HEK293T (cell line): Measurements from ENCODE around the gene NSFL1C.

Experiments
- CTCF ChIA-PET: fragments of 350-600 bp; formaldehyde crosslinking; extraction: SDS; loops from one replicate; lab custom pipeline; 2021; ENCODE audit warnings: antibody characterized with exemption, inconsistent platforms; lab: Yijun Ruan, JAX
- POLR2A ChIA-PET: fragments of 350-600 bp; formaldehyde crosslinking; extraction: SDS; loops from one replicate; lab custom pipeline; 2020; ENCODE audit warnings: antibody characterized with exemption, inconsistent platforms; lab: Yijun Ruan, JAX
- DNase-seq: peaks from one replicate; pipeline ENCODE4 v3.0.0; 2012; ENCODE audit warnings: mixed read lengths; ENCODE audit errors: extremely low spot score
- ARNT ChIP-seq: fragments of 450-650 bp; IDR thresholded peaks from 2 replicates; pipeline ENCODE4 v1.6.1; 2017; ENCODE audit warnings: mild to moderate bottlenecking
- BHLHE40 ChIP-seq: fragments of 450-650 bp; IDR thresholded peaks from 2 replicates; pipeline ENCODE4 v1.6.1; 2016; ENCODE audit warnings: mild to moderate bottlenecking, moderate library complexity, borderline replicate concordance
- CTBP1 ChIP-seq: fragments of 450-650 bp; IDR thresholded peaks from 2 replicates; pipeline ENCODE4 v1.6.1; 2016; ENCODE audit warnings: borderline replicate concordance
- ELF4 ChIP-seq: fragments of 450-650 bp; IDR thresholded peaks from 2 replicates; pipeline ENCODE4 v1.6.1; 2017; ENCODE audit warnings: antibody characterized with exemption
- FOXA1 ChIP-seq: fragments of 450-650 bp; IDR thresholded peaks from 2 replicates; pipeline ENCODE4 v1.6.1; 2016; ENCODE audit warnings: mild to moderate bottlenecking
- FOXK2 ChIP-seq: fragments of 450-650 bp; IDR thresholded peaks from 2 replicates; pipeline ENCODE4 v1.6.1; 2016; ENCODE audit warnings: mild to moderate bottlenecking
- FOXM1 ChIP-seq: fragments of 450-650 bp; IDR thresholded peaks from 2 replicates; pipeline ENCODE4 v1.6.1; 2017; ENCODE audit warnings: mild to moderate bottlenecking, borderline replicate concordance
- HDGF ChIP-seq: fragments of 450-650 bp; IDR thresholded peaks from 2 replicates; pipeline ENCODE4 v1.6.1; 2017; ENCODE audit warnings: antibody characterized with exemption, borderline replicate concordance
- L3MBTL2 ChIP-seq: fragments of 450-650 bp; conservative IDR thresholded peaks from 2 replicates; pipeline ENCODE4 v1.6.1; 2016; ENCODE audit warnings: mild to moderate bottlenecking
- LEF1 ChIP-seq: fragments of 450-650 bp; IDR thresholded peaks from 2 replicates; pipeline ENCODE4 v1.6.1; 2017; ENCODE audit warnings: mild to moderate bottlenecking, borderline replicate concordance
- NFRKB ChIP-seq: fragments of 450-650 bp; IDR thresholded peaks from 2 replicates; pipeline ENCODE4 v1.6.1; 2016; ENCODE audit warnings: mild to moderate bottlenecking, moderate library complexity
- PKNOX1 ChIP-seq: fragments of 450-650 bp; IDR thresholded peaks from 2 replicates; pipeline ENCODE4 v1.6.1; 2016
- SP1 ChIP-seq: fragments of 450-650 bp; IDR thresholded peaks from 2 replicates; pipeline ENCODE4 v1.6.1; 2017
- SUZ12 ChIP-seq: fragments of 450-650 bp; IDR thresholded peaks from 2 replicates; pipeline ENCODE4 v1.6.1; 2016; ENCODE audit warnings: mild to moderate bottlenecking
- TARDBP ChIP-seq: fragments of 450-650 bp; IDR thresholded peaks from 2 replicates; pipeline ENCODE4 v1.6.1; 2016
- ZNF384 ChIP-seq: fragments of 450-650 bp; IDR thresholded peaks from 2 replicates; pipeline ENCODE4 v1.6.1; 2016

The NSFL1C gene

GRCh38 chr20:1478566-1478965 is 11.9 kb upstream of the NSFL1C start:
- no peak for DNase-seq
- TF ChIP-seq FOXA1 (no peak), FOXK2 (no peak), TARDBP (no peak), FOXM1 (no peak), PKNOX1 (no peak), HDGF (no peak), L3MBTL2 (no peak), CTBP1 (no peak), NFRKB (no peak), ZNF384 (no peak), SP1 (no peak), SUZ12 (no peak), LEF1 (no peak)
- CTCF ChIA-PET = no interaction called here
- POLR2A ChIA-PET = no interaction called here

- CTCF ChIA-PET = no interaction called here
- TF ChIP-seq NFRKB (no peak), FOXM1 (no peak), BHLHE40 (no peak), FOXA1 (no peak), SUZ12 (no peak), PKNOX1 (no peak), HDGF (no peak), LEF1 (no peak)
- no peak for DNase-seq
- POLR2A ChIA-PET = no interaction called here
These were observed 11.3 kb upstream of the NSFL1C start for GRCh38 chr20:1477896-1478490.

GRCh38 chr20:1474817-1475603 is 8.4 kb upstream of the NSFL1C start:
- ChIA-PET POLR2A (no interaction called here), CTCF (no interaction called here)
- TF ChIP-seq SP1 = no peak
- TF ChIP-seq ARNT = no peak
- TF ChIP-seq FOXK2 = no peak
- no peak for TF ChIP-seq HDGF
- no peak for TF ChIP-seq L3MBTL2
- TF ChIP-seq ZNF384 = no peak
- TF ChIP-seq ELF4 = no peak
- no peak for TF ChIP-seq FOXA1
- TF ChIP-seq TARDBP = no peak
- no peak for TF ChIP-seq SUZ12
- TF ChIP-seq PKNOX1 = no peak
- no peak for TF ChIP-seq BHLHE40
- TF ChIP-seq LEF1 = no peak
- no peak for TF ChIP-seq CTBP1
- no peak for TF ChIP-seq FOXM1
- no peak for DNase-seq

GRCh38 chr20:1474325-1474724 is 7.7 kb upstream of the NSFL1C start:
- ChIA-PET POLR2A (no interaction called here), CTCF (no interaction called here)
- TF ChIP-seq TARDBP (no peak), L3MBTL2 (no peak), HDGF (no peak), ARNT (no peak), FOXM1 (no peak), SUZ12 (no peak), NFRKB (no peak), PKNOX1 (no peak), ZNF384 (no peak), ELF4 (no peak), SP1 (no peak), BHLHE40 (no peak)
- DNase-seq = no peak

GRCh38 chr20:1473246-1474220 is 6.9 kb upstream of the NSFL1C start:
- TF ChIP-seq NFRKB (no peak), SP1 (no peak), LEF1 (no peak), FOXM1 (no peak), FOXA1 (no peak), CTBP1 (no peak), L3MBTL2 (no peak), FOXK2 (no peak)
- CTCF ChIA-PET = no interaction called here
- DNase-seq = no peak
- POLR2A ChIA-PET = no interaction called here
